HG03442 (cell line): ENCODE measurements around the gene MMP2.

ENCODE experiments used
- ATAC-seq: cut with Tn5 transposase; IDR thresholded peaks from one replicate; pipeline ENCODE4 v1.9.1; 2021; ENCODE audit warnings: mild to moderate bottlenecking, moderate library complexity; ENCODE audit not compliant: unreplicated experiment

The MMP2 gene

GRCh38 chr16:55468352-55468990 is 10.5 kb upstream of the MMP2 start:
- ATAC-seq, result no peak

- no peak for ATAC-seq
Observed at GRCh38 chr16:55469821-55470532, 9.0 kb upstream of the MMP2 start.

GRCh38 chr16:55470533-55471371 is 8.2 kb upstream of the MMP2 start:
- no peak for ATAC-seq

GRCh38 chr16:55471448-55472097 is 7.4 kb upstream of the MMP2 start:
- ATAC-seq, result peak; percentile 77

- no peak for ATAC-seq
Observed at GRCh38 chr16:55473587-55473986, 5.4 kb upstream of the MMP2 start.

GRCh38 chr16:55474821-55475220 is 4.2 kb upstream of the MMP2 start:
- no peak for ATAC-seq

- ATAC-seq, result no peak
Observed at GRCh38 chr16:55475919-55476318, 3.1 kb upstream of the MMP2 start.

GRCh38 chr16:55476625-55477533 is 2.1 kb upstream of the MMP2 start:
- ATAC-seq, result no peak

GRCh38 chr16:55477736-55478135 is 1.3 kb upstream of the MMP2 start:
- ATAC-seq, result no peak

GRCh38 chr16:55479430-55480140 is 587 bp downstream of the MMP2 start:
- no peak for ATAC-seq

- ATAC-seq, result no peak
Observed at GRCh38 chr16:55480228-55480655, 1.2 kb downstream of the MMP2 start.

GRCh38 chr16:55481023-55481422 is 2.0 kb downstream of the MMP2 start:
- no peak for ATAC-seq

- ATAC-seq, result no peak
Observed at GRCh38 chr16:55482056-55482455, 3.1 kb downstream of the MMP2 start.

GRCh38 chr16:55487048-55487803 is 8.2 kb downstream of the MMP2 start:
- no peak for ATAC-seq

GRCh38 chr16:55488306-55488705 is 9.3 kb downstream of the MMP2 start:
- no peak for ATAC-seq

- no peak for ATAC-seq
Observed at GRCh38 chr16:55489119-55489955, 10.3 kb downstream of the MMP2 start.

GRCh38 chr16:55489956-55490265 is 10.9 kb downstream of the MMP2 start:
- ATAC-seq, result no peak

- no peak for ATAC-seq
Observed at GRCh38 chr16:55490301-55490700, 11.3 kb downstream of the MMP2 start.
